HEK293T (cell line): ENCODE measurements around the gene NFYC.

Source experiments
- BHLHE40 ChIP-seq: fragments of 450-650 bp; IDR thresholded peaks from 2 replicates; pipeline ENCODE4 v1.6.1; 2016; ENCODE audit warnings: mild to moderate bottlenecking, moderate library complexity, borderline replicate concordance
- FOXA1 ChIP-seq: fragments of 450-650 bp; IDR thresholded peaks from 2 replicates; pipeline ENCODE4 v1.6.1; 2016; ENCODE audit warnings: mild to moderate bottlenecking
- HDGF ChIP-seq: fragments of 450-650 bp; IDR thresholded peaks from 2 replicates; pipeline ENCODE4 v1.6.1; 2017; ENCODE audit warnings: antibody characterized with exemption, borderline replicate concordance
- SP1 ChIP-seq: fragments of 450-650 bp; IDR thresholded peaks from 2 replicates; pipeline ENCODE4 v1.6.1; 2017
- SUZ12 ChIP-seq: fragments of 450-650 bp; IDR thresholded peaks from 2 replicates; pipeline ENCODE4 v1.6.1; 2016; ENCODE audit warnings: mild to moderate bottlenecking
- ZNF384 ChIP-seq: fragments of 450-650 bp; IDR thresholded peaks from 2 replicates; pipeline ENCODE4 v1.6.1; 2016
- TF ChIP-seq, protein P1 (sequence below): fragments of 450-650 bp; IDR thresholded peaks from 2 replicates; pipeline ENCODE4 v1.6.1; 2016

DNA sequence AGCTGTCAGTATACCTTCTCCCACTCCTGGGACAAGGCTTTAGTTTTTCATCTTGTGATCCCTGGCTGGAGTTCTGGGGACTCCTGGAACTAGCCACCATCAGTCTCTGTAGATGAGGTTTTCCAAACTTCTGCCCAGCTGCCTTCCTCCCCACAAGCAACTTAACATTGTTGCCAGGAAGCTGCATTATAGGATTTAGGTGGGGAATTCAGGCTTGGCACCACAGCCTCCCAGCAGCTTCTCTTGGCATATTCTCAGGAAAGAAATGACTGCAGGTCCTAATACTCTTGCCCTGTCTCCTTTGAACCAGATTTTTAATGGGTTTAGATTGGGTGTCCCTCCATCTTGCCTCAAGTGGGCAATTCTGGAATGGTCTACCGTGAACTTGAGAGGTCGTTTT is 73.5 kb downstream of the NFYC start:
- no peak for TF ChIP-seq BHLHE40
- no peak for TF ChIP-seq FOXA1
- TF ChIP-seq HDGF = no peak
- TF ChIP-seq, protein P1, sequence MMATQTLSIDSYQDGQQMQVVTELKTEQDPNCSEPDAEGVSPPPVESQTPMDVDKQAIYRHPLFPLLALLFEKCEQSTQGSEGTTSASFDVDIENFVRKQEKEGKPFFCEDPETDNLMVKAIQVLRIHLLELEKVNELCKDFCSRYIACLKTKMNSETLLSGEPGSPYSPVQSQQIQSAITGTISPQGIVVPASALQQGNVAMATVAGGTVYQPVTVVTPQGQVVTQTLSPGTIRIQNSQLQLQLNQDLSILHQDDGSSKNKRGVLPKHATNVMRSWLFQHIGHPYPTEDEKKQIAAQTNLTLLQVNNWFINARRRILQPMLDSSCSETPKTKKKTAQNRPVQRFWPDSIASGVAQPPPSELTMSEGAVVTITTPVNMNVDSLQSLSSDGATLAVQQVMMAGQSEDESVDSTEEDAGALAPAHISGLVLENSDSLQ = no peak
- no peak for TF ChIP-seq SUZ12
- TF ChIP-seq ZNF384 = no peak
- TF ChIP-seq SP1 = no peak
